Stimulated activated CD4-positive, alpha-beta T cell treated with anti-CD3 and anti-CD28 coated beads, Interleukin-2, amount 100 ng/mL, for 4 hours (primary cell): ENCODE data around the gene IMP3.

ENCODE experiments used
- DNase-seq: peaks from one replicate; pipeline ENCODE4 v3.0.0-alpha.2; 2020; ENCODE audit warnings: low read depth

The IMP3 gene

GRCh38 chr15:75620841-75621391, 19.1 kb downstream of the IMP3 start:
- no peak for DNase-seq

GRCh38 chr15:75620058-75620820, 19.8 kb downstream of the IMP3 start:
- no peak for DNase-seq

GRCh38 chr15:75616766-75617165, 23.3 kb downstream of the IMP3 start:
- no peak for DNase-seq

- no peak for DNase-seq
Observed at GRCh38 chr15:75606711-75607699, 33.0 kb downstream of the IMP3 start.

GRCh38 chr15:75606026-75606425, 34.0 kb downstream of the IMP3 start:
- DNase-seq: no peak

- no peak for DNase-seq
Observed at GRCh38 chr15:75599401-75599800, 40.6 kb downstream of the IMP3 start.

- no peak for DNase-seq
Observed at GRCh38 chr15:75598361-75598760, 41.7 kb downstream of the IMP3 start.

GRCh38 chr15:75597667-75598341, 42.2 kb downstream of the IMP3 start:
- DNase-seq: no peak

- DNase-seq: no peak
Observed at GRCh38 chr15:75596703-75597345, 43.2 kb downstream of the IMP3 start.

- no peak for DNase-seq
Observed at GRCh38 chr15:75594276-75594675, 45.7 kb downstream of the IMP3 start.

GRCh38 chr15:75591655-75592364, 48.2 kb downstream of the IMP3 start:
- no peak for DNase-seq

GRCh38 chr15:75590239-75590638, 49.8 kb downstream of the IMP3 start:
- DNase-seq: no peak
